ENCODE results near the gene GNL3L. TPM values are rescaled to one million over a fixed set of nuclear protein-coding genes. Genes with fewer than 3 reads are reported as not detected.
"Not testable (repeated sequence)": the region's sequence is repeated elsewhere in the genome, so short reads cannot be mapped to it uniquely, and the experiment has no call there.

Gene GNL3L
- total RNA-seq, 3 donors from 2014 or later, result 23.2 to 33.5 (median 30.2) TPM

- Histone ChIP-seq H3K9me3 (no peaks in the 10 kb centered on the region), H3K4me1 (ENCODE audit: low read depth) (no peaks in the 10 kb centered on the region), H3K36me3 (ENCODE audit: low read depth) (no peaks in the 10 kb centered on the region), H3K4me3 (no peak overlapping the region)
- intact Hi-C loops (cut with DNase I, micrococcal nuclease), result no loop called here
- no peak for TF ChIP-seq CTCF (IDR thresholded peaks at IDR 0.05)
- DNase-seq (no peak), ATAC-seq (no peak)
Observed at GRCh38 chrX:54550821-54551220, 20.8 kb downstream of the GNL3L start.

- ATAC-seq, result no peak
Observed at GRCh38 chrX:54551801-54552200, 21.8 kb downstream of the GNL3L start.

GRCh38 chrX:54555006-54555405 is 25.0 kb downstream of the GNL3L start:
- H3K4me1 ChIP-seq (ENCODE audit: low read depth); DNase-seq; H3K9me3 ChIP-seq; intact Hi-C loops (cut with DNase I, micrococcal nuclease); ATAC-seq; H3K36me3 ChIP-seq (ENCODE audit: low read depth); H3K4me3 ChIP-seq: not testable (repeated sequence)

More at GRCh38 chrX:54551801-54552200, 21.8 kb downstream of the GNL3L start:
- Histone ChIP-seq H3K36me3 (ENCODE audit: low read depth) (no peaks in the 10 kb centered on the region), H3K4me3 (no peak overlapping the region), H3K4me1 (ENCODE audit: low read depth) (no peaks in the 10 kb centered on the region), H3K9me3 (no peaks in the 10 kb centered on the region)
- TF ChIP-seq CTCF (IDR thresholded peaks at IDR 0.05), result no peak
- no peak for DNase-seq
- intact Hi-C loops (cut with DNase I, micrococcal nuclease), result no loop called here

- intact Hi-C loops (cut with DNase I, micrococcal nuclease), result no loop called here
- TF ChIP-seq CTCF (IDR thresholded peaks at IDR 0.05), result no peak
- DNase-seq (no peak), ATAC-seq (no peak)
- no peaks in the 10 kb centered on the region for H3K36me3 ChIP-seq (ENCODE audit: low read depth)
- no peaks in the 10 kb centered on the region for H3K9me3 ChIP-seq
- no peaks in the 10 kb centered on the region for H3K4me1 ChIP-seq (ENCODE audit: low read depth)
- H3K4me3 ChIP-seq, result no peak overlapping the region
Observed at GRCh38 chrX:54560411-54560810, 30.4 kb downstream of the GNL3L start.

GRCh38 chrX:54561622-54562021 is 31.6 kb downstream of the GNL3L start:
- no peak for TF ChIP-seq CTCF (IDR thresholded peaks at IDR 0.05)
- ATAC-seq (no peak), DNase-seq (no peak)
- intact Hi-C loops (cut with DNase I, micrococcal nuclease), result no loop called here
- Histone ChIP-seq H3K4me1 (ENCODE audit: low read depth) (no peaks in the 10 kb centered on the region), H3K4me3 (no peak overlapping the region), H3K36me3 (ENCODE audit: low read depth) (no peaks in the 10 kb centered on the region), H3K9me3 (no peaks in the 10 kb centered on the region)

GRCh38 chrX:54564936-54565335 is 34.9 kb downstream of the GNL3L start:
- intact Hi-C loops (cut with DNase I, micrococcal nuclease), result no loop called here
- Histone ChIP-seq H3K36me3 (ENCODE audit: low read depth) (no peaks in the 10 kb centered on the region), H3K9me3 (no peaks in the 10 kb centered on the region), H3K4me1 (ENCODE audit: low read depth) (no peaks in the 10 kb centered on the region), H3K4me3 (no peak overlapping the region)
- ATAC-seq (no peak), DNase-seq (no peak)
- no peak for TF ChIP-seq CTCF (IDR thresholded peaks at IDR 0.05)

Measured in mucosa of descending colon (tissue), 3 donors.